ENCODE data around the gene FLACC1.

FLACC1 gene

GRCh38 chr2:201349601-201350000 lies 7.5 kb downstream of the FLACC1 start:
- no peak for TF ChIP-seq CTCF (IDR thresholded peaks at IDR 0.05; ENCODE audit: low read depth, low read length)
- H3K4me3 ChIP-seq (ENCODE audit: low read depth, low read length) = no peak overlapping the region

- H3K4me3 ChIP-seq (ENCODE audit: low read depth, low read length) = no peak overlapping the region
- no peak for TF ChIP-seq CTCF (IDR thresholded peaks at IDR 0.05; ENCODE audit: low read depth, low read length)
These were observed 8.4 kb downstream of the FLACC1 start for GRCh38 chr2:201348758-201349157.

GRCh38 chr2:201347138-201347537 lies 10.0 kb downstream of the FLACC1 start:
- TF ChIP-seq CTCF (IDR thresholded peaks at IDR 0.05; ENCODE audit: low read depth, low read length) = no peak
- H3K4me3 ChIP-seq (ENCODE audit: low read depth, low read length) = no peak overlapping the region

GRCh38 chr2:201345625-201346213 lies 11.4 kb downstream of the FLACC1 start:
- no peak overlapping the region for H3K4me3 ChIP-seq (ENCODE audit: low read depth, low read length)
- no peak for TF ChIP-seq CTCF (IDR thresholded peaks at IDR 0.05; ENCODE audit: low read depth, low read length)

GRCh38 chr2:201344663-201345366 lies 12.3 kb downstream of the FLACC1 start:
- no peak for TF ChIP-seq CTCF (IDR thresholded peaks at IDR 0.05; ENCODE audit: low read depth, low read length)
- H3K4me3 ChIP-seq (ENCODE audit: low read depth, low read length) = no peak overlapping the region

- H3K4me3 ChIP-seq (ENCODE audit: low read depth, low read length) = no peak overlapping the region
- no peak for TF ChIP-seq CTCF (IDR thresholded peaks at IDR 0.05; ENCODE audit: low read depth, low read length)
These were observed 13.6 kb downstream of the FLACC1 start for GRCh38 chr2:201343559-201343958.

GRCh38 chr2:201342923-201343322 lies 14.2 kb downstream of the FLACC1 start:
- TF ChIP-seq CTCF (IDR thresholded peaks at IDR 0.05; ENCODE audit: low read depth, low read length) = no peak
- H3K4me3 ChIP-seq (ENCODE audit: low read depth, low read length) = no peak overlapping the region
